ENCODE measurements around the gene AFF4. TPM values are rescaled to one million over a fixed set of nuclear protein-coding genes. Genes with fewer than 3 reads are reported as not detected.

Gene AFF4
- total and polyA plus RNA-seq, 12 donors = 7.0 to 63.8 (median 52.5) TPM

DNA sequence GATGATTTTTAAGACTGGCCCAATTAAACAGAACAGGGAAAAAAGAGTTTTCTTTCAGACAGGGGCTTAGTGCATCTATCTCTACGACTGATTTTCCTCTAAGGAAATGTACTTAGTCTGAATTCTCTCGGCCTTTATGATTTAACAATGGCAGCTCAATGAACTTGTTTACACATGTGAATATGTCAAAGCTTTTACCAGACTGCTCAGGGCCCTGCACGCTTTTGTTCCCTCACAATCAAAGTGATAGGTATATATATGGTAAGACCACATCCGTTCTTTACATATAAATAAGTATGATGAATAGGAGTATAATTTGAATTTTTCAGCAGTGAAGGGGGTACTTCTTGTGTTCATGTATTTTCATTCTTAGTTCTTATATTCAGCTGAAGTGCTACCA lies 62.4 kb downstream of the AFF4 start:
- TF ChIP-seq, protein P1, sequence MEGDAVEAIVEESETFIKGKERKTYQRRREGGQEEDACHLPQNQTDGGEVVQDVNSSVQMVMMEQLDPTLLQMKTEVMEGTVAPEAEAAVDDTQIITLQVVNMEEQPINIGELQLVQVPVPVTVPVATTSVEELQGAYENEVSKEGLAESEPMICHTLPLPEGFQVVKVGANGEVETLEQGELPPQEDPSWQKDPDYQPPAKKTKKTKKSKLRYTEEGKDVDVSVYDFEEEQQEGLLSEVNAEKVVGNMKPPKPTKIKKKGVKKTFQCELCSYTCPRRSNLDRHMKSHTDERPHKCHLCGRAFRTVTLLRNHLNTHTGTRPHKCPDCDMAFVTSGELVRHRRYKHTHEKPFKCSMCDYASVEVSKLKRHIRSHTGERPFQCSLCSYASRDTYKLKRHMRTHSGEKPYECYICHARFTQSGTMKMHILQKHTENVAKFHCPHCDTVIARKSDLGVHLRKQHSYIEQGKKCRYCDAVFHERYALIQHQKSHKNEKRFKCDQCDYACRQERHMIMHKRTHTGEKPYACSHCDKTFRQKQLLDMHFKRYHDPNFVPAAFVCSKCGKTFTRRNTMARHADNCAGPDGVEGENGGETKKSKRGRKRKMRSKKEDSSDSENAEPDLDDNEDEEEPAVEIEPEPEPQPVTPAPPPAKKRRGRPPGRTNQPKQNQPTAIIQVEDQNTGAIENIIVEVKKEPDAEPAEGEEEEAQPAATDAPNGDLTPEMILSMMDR (IDR thresholded peaks at IDR 0.05) = no peak
- WGBS, 2 donors = 89 to 93% methylated on average over 4 of the region's 4 CpGs
- intact Hi-C loops (cut with DNase I) = no loop called here
- H3K9me3 ChIP-seq = no peaks in the 10 kb centered on the region
- no peaks in the 10 kb centered on the region for H3K27me3 ChIP-seq
- no peak overlapping the region for H3K27ac ChIP-seq
- ATAC-seq (no peak), DNase-seq (no peak)
- peaks cover 0 to 86% (median 26%) of the 10 kb centered on the region in 9 donors for H3K36me3 ChIP-seq
- peaks cover 0 to 20% (median 8%) of the 10 kb centered on the region in 9 donors for H3K4me1 ChIP-seq
- no peak overlapping the region for H3K4me3 ChIP-seq

DNA sequence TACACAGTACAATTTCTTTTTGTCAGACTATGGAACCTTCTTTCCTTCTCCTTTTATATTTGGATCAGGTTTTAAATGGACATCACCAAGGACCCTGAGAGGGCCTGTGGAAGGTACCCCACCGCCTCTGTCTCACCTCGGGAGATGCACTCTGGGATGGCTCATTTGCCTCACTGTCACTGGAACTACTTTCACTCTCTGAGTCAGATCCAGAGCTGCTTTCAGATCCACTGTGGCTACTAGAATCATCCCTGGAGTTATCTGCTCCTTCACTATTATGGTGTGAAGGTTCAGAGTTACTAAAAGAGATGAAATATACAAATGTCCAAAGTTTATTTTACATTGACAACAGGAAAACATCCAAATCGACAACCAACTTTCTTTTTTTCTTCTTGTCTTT lies 65.3 kb downstream of the AFF4 start:
- intact Hi-C loops (cut with DNase I) = no loop called here
- Histone ChIP-seq H3K27me3 (no peaks in the 10 kb centered on the region), H3K27ac (no peak overlapping the region), H3K9me3 (no peaks in the 10 kb centered on the region), H3K4me1 (peaks cover 0 to 29% (median 12%) of the 10 kb centered on the region in 9 donors), H3K36me3 (peaks cover 0 to 100% (median 43%) of the 10 kb centered on the region in 9 donors), H3K4me3 (no peak overlapping the region)
- 74 to 76% methylated on average over 3 of the region's 3 CpGs for WGBS, 2 donors
- ATAC-seq = no peak
- TF ChIP-seq, protein P1 (IDR thresholded peaks at IDR 0.05) = no peak
- DNase-seq = no peak

DNA sequence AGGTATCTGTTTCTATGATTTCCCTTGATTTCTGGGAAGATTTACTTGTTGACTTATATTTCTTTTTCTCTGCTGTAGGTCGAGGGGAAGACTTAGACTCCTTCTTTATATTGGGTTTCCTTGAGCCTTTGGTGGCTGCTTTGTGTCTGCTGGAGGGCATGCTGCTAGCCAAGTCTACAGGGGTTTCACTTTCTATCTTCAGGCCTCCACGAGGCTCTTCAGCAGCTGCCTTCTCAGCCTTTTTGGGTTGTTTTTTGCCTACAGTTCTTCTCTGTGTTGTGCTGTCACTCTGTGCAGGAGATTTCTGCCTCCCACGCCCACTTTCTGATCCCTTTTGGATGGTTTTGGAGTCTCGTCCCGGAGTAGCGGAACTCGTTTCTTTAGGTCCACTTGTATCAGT lies 66.7 kb downstream of the AFF4 start:
- ATAC-seq = peak in 3 of 8 donors; percentile 8 to 40 (median 33)
- DNase-seq = no peak
- intact Hi-C loops (cut with DNase I) = no loop called here
- TF ChIP-seq, protein P1 (IDR thresholded peaks at IDR 0.05) = no peak
- Histone ChIP-seq H3K36me3 (peaks cover 0 to 100% (median 56%) of the 10 kb centered on the region in 9 donors), H3K4me1 (peaks cover 0 to 29% (median 12%) of the 10 kb centered on the region in 9 donors), H3K9me3 (no peaks in the 10 kb centered on the region), H3K27me3 (no peaks in the 10 kb centered on the region), H3K4me3 (no peak overlapping the region), H3K27ac (peak overlapping the region in 2 of 10 donors; percentile 57 to 63)
- WGBS, 2 donors = 85 to 90% methylated on average over 7 of the region's 7 CpGs

DNA sequence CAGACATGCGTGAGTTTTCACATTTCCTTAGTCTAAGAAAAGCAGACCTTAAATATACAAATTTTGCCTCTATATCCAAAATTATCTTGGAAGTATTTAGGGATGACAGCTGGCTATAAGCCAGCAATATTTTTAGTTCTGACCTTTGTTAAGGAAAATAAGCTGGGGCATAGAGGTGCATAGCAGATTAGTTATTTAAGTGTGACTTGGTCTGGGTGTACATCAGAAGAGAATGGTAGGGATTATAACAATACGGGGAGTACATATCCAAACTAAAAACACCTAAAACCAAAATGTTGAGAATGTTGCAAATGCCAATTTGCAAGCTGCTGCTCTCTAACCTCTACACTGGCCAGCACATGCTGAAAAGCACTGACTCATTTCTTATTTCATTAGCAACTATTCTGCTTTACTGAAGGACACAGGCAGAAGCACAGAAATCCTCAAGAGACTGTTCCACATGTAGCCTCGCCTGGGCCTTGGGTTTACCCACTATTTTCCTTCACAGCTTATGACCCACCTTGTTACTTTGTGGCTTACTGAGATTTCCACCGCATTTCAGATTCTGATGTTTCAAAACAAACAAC lies 67.6 kb downstream of the AFF4 start:
- 65 to 66% methylated on average over 4 of the region's 4 CpGs for WGBS, 2 donors
- Histone ChIP-seq H3K36me3 (peaks cover 0 to 100% (median 58%) of the 10 kb centered on the region in 9 donors), H3K27ac (peak overlapping the region in 7 of 10 donors; percentile 14 to 63 (median 32)), H3K4me1 (peaks cover 0 to 29% (median 12%) of the 10 kb centered on the region in 9 donors), H3K4me3 (no peak overlapping the region), H3K27me3 (no peaks in the 10 kb centered on the region), H3K9me3 (no peaks in the 10 kb centered on the region)
- DNase-seq (no peak), ATAC-seq (peak in 7 of 8 donors; percentile 29 to 79 (median 53))
- TF ChIP-seq, protein P1 (IDR thresholded peaks at IDR 0.05) = no peak
- intact Hi-C loops (cut with DNase I) = no loop called here
